ENCODE measurements around the gene OOSP3.
"Not testable (repeated sequence)": the region's sequence is repeated elsewhere in the genome, so short reads cannot be mapped to it uniquely, and the experiment has no call there.

OOSP3 gene

DNA sequence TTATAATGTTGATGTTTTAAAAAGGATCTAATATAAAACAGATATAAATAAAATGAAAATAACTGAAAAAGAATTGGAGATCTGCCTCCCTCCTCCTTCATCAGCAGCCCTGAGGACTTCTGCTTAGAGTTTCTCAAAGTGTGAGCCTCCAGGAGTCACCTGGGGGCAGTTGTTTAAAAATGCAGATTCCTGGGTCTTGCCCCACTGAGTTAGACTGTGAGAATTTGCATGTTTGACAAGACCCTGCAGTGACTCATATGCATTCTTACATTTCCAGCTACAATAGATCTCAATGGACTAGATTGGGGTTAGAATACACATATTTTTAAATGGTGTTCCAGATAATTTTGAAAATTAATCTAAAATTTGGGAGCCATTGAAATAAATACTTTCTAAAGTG is 798 bp upstream of the OOSP3 start:
- DNase-seq = no peak

GRCh38 chr11:59879567-59879966 is 985 bp downstream of the OOSP3 start:
- DNase-seq = no peak

GRCh38 chr11:59883597-59883996 is 5.0 kb downstream of the OOSP3 start:
- DNase-seq = no peak

DNA sequence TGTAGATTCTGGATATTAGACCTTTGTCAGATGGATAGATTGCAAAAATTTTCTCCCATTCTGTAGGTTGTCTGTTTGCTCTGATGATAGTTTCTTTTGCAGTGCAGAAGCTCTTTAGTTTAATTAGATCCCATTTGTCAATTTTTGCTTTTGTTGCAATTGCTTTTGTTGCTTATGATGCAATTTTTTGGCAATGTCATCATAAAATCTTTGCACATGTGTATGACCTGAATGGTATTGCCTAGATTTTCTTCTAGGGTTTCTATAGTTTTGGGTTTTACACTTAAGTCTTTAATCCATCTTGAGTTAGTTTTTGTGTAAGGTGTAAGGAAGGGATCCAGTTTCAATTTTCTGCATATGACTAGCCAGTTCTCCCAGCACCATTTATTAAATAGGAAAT is 8.6 kb downstream of the OOSP3 start:
- DNase-seq = not testable (repeated sequence)

GRCh38 chr11:59891781-59892181 is 13.2 kb downstream of the OOSP3 start:
- no peak for DNase-seq

GRCh38 chr11:59894616-59895015 is 16.0 kb downstream of the OOSP3 start:
- DNase-seq = no peak

DNA sequence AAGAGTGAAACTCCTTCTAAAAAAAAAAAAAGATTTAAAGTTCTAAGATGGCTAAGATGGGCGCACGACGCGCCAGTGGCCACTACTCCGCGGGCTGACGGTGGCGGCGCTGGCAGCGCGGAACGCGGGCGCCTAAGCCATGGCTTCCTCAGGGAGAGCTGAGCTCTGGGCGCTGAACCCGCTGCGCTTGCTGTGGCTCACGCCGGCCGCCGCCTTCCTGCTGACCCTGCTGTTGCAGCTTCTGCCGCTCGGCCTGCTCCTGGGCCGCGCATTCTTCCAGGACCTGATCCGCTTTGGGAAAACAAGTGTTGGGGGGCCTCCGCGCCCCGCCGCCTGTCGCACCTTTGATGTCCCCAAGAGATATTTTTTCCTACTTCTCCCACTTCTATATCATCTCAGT is 19.5 kb downstream of the OOSP3 start:
- no peak for DNase-seq

- DNase-seq = no peak
Measured at GRCh38 chr11:59898650-59899049, 20.1 kb downstream of the OOSP3 start.

GRCh38 chr11:59899532-59899931 is 20.9 kb downstream of the OOSP3 start:
- no peak for DNase-seq

GRCh38 chr11:59900366-59901126 is 22.0 kb downstream of the OOSP3 start:
- DNase-seq = no peak

DNA sequence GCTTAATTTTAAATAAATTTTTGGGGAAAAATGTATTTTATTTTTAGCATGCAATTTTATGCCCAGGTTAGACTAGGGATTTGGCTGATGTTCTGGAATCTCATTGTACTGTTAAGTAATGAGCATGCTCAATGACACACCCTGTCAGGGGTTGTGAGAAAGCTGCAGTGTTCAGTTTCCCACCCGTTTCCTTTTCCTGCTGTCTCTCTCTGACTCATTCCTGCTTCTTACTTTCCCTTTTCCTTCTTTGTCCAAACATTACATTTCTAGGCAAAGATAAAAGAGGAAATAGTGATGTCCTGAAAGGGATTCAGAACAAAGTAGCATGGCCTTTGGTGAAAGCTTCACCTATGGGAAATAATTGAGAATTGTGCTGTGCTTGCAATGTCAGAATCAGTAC is 22.7 kb downstream of the OOSP3 start:
- no peak for DNase-seq

DNA sequence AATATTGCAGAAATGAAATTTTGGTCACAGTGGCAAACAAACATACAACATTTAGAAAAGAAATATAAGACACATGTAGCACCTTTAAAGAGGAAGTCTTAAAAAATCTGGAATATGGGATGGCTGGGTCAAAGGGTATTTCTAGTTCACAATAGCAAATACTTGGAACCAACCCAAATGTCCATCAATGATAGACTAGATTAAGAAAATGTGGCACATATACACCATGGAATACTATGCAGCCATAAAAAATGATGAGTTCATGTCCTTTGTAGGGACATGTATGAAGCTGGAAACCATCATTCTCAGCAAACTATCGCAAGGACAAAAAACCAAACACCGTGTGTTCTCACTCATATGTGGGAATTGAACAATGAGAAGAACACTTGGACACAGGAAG is 25.0 kb downstream of the OOSP3 start:
- not testable (repeated sequence) for DNase-seq

DNA sequence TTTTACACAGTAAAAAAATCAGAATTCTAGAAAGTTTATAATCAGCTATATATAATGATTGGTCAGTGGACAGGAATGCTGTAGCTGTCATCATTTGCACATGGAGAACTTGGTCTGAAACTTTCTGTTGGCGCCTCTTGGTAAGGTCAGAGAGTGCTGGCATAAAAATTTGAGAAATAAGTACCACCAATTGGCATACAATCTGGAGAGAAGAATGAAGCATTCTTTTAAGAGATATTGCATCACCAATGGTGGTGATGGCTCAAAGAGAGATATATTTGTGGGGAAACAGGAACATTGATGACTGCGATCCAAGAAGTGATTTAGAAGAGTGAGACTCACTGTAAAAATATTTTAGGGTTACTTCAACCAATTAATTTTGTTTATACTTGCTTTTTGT is 39.9 kb downstream of the OOSP3 start:
- no peak for DNase-seq

GRCh38 chr11:59918987-59919589 is 40.5 kb downstream of the OOSP3 start:
- peak in 1 of 2 donors; percentile 17 for DNase-seq

GRCh38 chr11:59923813-59924212 is 45.2 kb downstream of the OOSP3 start:
- no peak for DNase-seq

GRCh38 chr11:59931688-59932087 is 53.1 kb downstream of the OOSP3 start:
- DNase-seq = no peak

GRCh38 chr11:59938132-59938531 is 59.5 kb downstream of the OOSP3 start, which contains the start of gene OOSP1:
Gene OOSP1 (plus strand): TSS chr11:59938432. CDS start chr11:59938455, 23 bp downstream.
- DNase-seq = no peak

- no peak for DNase-seq
Measured at GRCh38 chr11:59938718-59939117, 60.1 kb downstream of the OOSP3 start.

DNA sequence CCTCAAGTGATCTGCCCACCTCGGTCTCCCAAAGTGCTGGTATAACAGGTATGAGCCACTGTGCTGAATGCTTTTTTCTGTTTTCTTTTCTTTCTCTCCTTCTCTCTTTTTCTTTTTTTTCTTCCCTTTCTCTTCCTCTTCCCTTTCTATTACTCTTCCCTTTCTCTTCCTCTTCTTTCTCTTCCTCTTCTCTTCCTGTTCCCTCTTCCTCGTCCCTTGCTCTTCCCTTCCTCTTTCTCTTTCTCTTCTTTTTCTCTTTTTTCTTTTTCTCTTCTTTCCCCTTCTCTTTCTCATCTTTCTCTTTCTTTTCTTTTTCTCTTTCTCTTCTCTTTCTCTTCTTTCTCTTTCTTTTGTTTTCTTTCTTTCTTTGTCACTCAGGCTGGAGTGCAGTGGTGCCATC is 60.9 kb downstream of the OOSP3 start:
- DNase-seq = no peak

GRCh38 chr11:59941091-59941490 is 62.5 kb downstream of the OOSP3 start:
- no peak for DNase-seq

DNA sequence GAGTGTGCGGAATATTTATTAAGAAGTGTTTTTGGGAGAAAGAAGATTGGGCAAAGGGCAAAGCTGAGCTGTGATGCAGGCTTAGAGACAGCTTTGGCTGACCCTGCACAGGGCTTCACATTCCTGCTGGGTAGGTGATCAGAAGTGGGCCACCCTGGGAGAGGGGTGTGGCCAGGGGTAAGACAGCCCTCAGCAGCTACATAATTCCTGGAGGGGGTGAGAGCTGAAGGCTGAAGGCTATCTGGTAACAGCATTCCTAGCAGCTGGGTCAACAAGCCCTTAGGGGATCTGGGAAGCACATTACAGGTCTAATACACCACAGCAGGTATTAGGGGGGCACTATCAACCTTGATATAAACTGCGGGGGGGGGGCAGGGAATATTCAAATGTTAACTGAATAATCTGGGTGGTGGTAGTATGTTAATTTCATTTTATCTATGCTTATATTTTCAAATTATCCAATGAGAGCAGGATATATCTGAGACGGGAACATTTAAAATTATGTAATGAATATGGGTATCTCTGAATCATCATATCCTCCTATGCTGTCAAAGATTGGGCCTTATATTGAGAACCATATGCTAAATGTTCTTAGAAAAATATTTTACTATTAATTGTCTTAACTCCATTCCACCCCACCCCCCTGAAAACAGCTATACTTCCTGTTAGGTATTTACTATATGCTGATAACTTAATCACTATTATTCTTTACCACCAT is 65.6 kb downstream of the OOSP3 start:
- DNase-seq = no peak

GRCh38 chr11:59944720-59945119 is 66.1 kb downstream of the OOSP3 start:
- no peak for DNase-seq

Measured in bone marrow (tissue), 2 donors.